Right lung (tissue), 5 donors: ENCODE measurements around the gene NR6A1. TPM values are rescaled to one million over a fixed set of nuclear protein-coding genes. Genes with fewer than 3 reads are reported as not detected.

Experiments
- DNase-seq, 2 donors: peaks; one replicate each; pipeline ENCODE4 v3.0.0-alpha.2; 2013
- polyA plus RNA-seq, 5 donors: library from polyadenylated mRNA; unstranded; fragments of 120-200 nt; gene quantifications; one replicate each; pipeline versions ENCODE4 v1.2.1 to v1.2.3, GENCODE V29; 2013; ENCODE audit warnings: inconsistent platforms in 1 of 5, low replicate concordance in 1 of 5; ENCODE audit not compliant: insufficient read length in 5 of 5, insufficient read depth in 1 of 5

The NR6A1 gene
- polyA plus RNA-seq, 5 donors = 1.3 to 2.5 (median 1.5) TPM

DNA sequence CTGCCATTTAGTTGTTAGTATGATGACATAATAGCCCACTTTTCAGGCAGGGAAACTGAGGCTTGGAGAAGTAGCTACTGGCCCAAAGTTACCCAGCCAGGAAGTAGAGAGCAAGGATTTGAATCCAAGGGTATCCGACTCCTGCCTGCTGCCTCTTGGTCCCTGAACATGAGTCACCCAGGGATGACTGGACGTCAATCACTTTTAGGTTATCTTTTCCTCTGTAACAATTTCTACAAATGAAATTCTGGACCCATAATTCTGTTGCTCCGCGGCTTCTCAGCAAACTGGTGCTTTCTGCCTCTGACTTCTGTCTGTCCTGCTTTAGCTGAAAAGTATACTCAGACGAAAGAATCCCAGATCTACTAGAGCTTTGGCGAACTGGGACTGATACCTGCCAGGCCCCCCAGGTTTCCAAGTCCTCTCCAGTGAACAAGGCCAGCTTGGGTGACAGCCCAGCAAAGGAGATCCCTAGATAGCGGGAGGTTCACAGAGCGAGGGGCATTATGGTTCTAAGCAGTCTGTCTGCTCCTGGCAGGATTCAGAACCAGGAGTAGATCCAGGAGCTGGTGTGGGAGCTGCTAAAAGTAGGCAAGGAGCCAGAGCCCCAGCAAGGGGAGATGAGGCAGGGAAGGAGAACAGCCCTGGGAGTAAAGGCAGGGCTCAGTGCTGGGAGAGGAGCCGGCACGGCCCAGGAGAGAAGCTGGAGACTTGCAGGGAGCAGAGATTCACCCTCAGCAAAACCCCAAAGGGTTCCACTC lies 26.4 kb upstream of the NR6A1 start:
- DNase-seq = no peak

DNA sequence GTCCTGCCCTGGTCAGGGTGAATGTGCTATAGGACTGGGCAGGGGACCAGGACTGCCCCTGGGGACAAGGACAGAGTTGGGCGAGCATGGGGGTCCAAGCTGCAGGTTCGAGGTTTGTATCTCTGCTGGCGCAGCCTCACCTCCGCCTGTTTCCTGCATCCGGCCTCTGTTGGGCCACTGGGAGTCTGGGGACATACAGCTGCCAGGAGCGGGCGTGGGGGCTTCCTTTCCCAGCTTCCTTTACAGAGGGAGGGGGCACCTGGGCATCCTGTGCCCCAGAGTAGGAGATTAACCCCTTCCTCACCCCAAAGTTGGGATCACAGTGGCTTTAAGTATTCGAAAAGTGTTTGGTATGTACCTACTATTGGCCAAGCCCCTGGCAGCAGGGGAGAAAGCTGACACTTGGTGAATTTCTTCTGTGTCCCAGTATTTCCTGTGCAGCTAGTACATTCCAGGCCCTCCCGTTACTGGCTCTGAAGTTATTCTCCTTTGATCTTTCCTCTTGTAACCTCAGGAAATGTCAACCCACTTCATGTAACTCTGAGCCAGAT lies 24.8 kb upstream of the NR6A1 start:
- no peak for DNase-seq

DNA sequence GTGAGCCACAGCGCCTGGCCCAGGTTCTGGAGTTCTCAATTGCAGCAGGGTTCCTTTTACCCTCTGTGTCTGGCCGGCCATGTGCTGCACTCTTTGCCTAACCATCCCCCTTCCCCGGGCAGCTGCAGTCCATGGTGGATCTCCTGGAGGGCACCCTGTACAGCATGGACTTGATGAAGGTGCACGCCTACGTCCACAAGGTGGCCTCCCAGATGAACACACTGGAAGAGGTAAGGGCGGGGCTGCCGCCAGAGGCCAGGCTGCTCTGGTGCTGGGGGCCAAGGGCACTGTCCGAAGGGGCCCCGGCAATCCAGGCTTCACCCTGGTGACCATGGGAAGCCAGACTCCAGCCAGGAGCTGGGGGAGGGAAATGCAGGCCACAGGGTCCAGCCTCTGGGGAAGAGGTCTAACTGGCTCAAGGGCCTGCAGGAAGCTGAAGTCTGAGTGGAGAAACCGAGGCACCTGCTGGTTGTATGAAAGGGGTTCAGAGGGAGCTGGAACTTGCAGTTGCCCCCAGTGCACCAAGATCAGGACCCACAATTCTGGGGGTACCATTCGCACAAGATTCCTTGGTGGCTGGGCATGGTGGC lies 23.9 kb upstream of the NR6A1 start:
- DNase-seq = no peak

DNA sequence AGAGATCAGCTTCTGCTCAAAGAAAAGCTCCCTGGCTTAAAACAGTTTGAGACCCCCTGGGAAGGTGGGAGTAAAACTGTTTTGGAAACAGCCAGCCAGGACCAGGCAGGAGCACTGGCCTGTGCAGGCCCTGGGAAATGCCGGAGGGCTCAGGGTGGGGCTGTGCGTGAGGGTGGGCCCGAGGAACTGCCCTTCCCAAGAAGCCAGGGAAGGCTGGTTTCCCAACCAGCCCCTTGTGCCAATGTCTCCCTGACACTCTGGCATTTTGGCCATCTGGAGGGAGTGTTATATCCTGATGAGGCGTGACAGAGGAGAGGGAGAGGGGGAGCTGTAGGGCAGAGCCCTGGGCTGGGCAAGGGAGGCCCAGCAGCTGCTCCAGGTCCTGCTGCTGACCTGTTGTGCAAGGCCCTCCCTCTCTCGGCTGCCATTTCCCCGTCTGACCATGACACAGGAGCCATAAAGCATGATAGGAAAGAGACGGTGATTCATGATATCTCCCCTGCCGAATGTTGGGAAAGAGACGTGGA lies 22.0 kb upstream of the NR6A1 start:
- peak; percentile 69 to 71 for DNase-seq

DNA sequence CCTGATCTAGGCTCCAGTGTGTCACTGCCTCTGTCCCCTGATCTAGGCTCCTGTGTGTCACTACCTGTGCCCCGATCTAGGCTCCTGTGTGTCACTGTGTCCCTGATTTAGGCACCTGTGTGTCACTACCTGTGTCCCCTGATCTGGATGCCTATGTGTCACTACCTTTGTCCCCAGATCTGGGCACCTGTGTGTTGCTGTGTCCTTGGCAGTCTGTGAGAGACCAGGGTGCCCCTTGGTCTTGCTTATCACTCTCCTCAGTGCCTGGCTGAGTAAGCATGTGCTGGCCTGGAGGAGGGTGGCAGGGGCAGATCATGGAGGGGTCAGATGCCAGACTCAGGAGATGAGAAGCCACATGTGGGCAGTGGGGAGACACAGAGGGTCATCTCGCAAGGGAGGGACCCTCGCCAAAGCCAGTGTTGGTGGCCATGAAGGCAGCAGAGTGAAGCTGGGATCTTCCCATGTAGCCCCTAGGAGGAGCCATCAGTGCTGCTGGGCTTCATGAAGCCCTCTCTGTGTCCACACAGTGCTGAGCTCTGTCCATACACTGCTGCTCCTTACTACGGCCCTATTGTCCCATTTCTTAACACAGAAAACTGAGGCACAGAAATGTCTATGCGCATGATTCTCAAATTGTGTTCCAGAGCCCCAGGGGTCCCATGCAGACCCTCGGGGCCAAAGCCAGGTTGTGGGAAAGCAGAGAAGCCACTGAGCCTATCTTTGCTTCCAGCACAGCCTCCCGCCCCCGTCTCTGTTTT lies 21.3 kb upstream of the NR6A1 start:
- no peak for DNase-seq

DNA sequence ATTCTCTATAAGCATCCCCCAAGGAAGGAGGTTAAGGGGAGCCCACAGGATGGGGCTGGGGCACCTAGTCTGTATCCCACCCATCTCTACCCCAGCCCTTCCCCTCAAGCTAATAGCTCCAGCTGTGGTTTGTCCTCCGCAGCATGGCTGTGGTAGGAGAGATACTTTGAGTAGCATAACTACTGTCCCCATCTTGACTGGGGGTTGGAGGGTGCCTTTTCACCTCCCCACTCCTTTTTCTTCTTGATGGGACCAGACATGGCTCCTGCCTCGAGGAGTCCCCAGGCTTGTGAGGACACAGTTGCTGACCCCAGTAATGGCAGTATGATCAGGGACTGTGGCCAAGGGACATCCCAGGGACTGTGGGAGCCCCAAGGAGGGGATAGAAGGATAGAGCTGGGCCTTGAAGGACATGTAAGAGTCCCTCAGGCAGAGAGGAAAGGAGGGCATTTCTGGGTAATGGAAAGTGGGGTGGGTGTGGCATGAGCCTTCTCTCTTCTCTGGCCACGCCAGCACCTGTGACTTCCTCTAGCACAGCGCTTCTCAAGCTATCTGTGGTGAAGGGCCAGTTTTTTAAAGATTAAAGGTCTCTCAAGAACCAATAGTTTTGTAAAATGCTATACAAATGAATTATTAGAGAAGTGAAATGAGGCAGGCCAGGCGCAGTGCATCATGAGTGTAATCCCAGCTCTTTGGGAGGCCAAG lies 19.8 kb upstream of the NR6A1 start:
- no peak for DNase-seq

DNA sequence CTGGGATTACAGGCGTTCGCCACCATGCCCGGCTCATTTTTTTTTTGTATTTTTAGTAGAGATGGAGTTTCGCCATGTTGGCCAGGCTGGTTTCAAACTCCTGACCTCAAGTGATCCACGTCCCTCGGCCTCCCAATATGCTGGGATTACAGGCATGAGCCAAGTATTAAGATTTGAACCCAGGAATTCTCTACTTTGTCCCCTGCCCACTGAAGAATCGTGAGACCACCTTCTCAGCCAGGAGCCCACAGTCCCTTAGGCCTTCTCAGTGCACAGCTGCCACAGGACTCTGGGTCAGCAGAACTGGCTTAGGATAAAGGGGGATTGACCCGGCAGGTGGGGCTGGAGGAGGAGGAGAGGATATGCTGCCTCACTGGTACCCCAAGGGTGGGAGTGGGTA lies 19.2 kb upstream of the NR6A1 start:
- no peak for DNase-seq

DNA sequence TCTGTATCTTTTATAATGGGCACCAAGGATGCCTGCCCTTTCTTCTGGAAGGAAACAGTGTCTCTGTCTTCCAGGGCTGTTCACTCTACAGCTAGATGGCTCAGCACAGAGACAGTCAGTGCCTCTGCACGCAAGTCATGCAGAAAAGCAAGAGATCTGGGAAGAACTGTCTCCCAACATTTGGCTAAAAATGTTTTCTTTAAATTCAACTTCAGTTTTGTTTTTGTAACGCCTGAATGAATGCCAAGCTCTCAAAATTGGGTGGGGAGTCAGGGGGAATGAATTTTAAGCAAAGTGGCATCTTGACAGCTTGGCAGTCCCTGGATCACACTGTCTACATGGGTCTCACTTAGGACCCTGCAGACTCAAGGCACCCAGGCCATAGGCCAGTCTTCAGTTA lies 18.4 kb upstream of the NR6A1 start:
- DNase-seq = no peak

DNA sequence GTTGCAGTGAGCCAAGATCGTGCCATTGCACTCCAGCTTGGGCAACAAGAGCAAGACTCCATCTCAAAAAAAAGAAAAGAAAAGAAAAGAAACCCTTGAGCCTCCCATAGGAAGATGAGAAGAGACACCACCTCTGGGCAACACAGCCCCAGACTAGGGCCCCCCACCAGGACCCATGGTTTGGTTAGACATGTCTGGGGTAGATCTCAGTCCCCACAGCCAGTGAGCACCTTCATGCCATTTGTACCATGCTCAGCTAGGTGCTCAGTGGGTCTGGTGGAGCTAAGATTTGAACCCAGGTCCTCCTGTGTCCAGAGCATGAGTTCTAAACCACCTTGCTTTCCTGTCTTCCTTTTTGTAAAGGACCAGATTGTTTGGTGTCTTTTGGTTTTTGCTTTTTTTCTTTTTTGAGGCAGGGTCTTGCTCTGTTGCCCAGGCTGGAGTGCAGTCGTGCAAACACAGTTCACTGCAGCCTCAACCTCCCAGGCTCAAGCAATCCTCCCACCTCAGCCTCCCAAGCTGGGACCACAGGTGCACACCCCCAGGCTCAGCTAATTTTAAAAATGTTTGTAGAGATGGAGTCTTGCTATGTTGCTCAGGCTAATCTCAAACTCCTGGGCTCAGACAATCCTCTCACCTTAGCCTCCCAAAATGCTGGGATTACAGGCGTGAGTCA lies 17.6 kb upstream of the NR6A1 start:
- DNase-seq = no peak

DNA sequence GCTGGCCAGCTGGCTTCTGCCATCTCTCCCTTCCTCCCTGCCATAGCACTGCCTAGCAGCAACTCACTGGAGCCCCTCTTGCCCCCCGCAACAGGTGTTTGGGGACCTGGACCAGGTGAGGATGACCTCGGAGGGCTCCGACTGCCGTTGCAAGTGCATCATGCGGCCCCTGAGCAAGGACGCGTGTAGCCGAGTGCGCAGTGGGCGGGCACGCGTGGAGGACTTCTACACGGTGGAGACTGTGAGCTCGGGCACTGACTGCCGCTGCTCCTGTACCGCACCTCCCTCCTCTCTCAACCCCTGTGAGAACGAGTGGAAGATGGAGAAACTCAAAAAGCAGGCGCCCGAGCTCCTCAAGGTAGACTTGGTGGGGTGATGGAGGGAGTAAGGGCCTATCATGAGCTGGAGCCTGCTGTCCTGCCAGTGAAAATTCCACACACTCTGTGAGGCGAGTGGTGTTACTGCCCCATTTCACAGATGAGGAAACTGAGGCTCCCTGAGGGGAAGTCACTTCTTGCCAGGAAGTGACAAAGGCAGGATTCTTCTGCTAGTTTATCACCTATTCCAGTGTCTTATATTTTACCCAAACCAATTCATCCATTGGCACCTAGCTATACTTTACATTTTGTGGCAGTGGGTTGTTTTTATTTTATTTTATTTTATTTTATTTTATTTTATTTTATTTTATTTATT lies 15.9 kb upstream of the NR6A1 start:
- no peak for DNase-seq

DNA sequence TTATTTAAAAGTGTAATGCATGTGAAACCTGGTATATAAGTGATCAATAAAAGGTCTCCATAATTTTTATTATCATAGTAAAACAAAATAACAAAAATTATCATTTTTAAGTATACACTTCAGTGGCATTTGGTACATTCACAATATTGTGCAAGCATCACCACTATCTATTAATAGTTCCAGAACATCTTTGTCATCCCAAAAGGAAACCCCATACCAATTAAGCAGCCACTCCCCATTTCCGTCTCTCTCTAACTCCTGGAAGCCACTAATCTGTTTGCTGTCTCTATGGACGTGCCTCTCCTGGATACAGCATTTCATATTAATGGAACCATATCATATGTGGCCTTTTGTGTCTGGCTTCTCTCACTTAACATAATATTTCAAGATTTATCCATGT lies 13.4 kb upstream of the NR6A1 start:
- DNase-seq = no peak

DNA sequence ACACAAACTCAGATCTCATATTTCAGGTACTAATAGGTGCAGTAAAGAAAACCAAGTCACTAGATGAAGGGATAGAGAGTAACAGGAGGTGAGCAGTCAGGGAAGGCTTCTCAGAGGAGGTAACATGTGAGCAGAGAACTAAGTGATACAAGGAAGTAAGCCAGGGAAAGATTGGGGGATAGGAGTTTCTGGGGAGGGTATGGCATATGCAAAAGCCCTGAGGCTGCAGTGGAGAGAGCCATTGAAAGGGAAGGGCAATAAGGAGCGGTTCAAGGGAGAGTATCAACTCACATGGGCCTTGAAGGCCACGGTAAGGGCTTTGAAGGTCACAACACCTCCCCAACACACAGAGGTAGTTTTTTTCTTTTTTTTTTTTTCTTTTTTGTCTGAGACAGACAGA lies 12.7 kb upstream of the NR6A1 start:
- no peak for DNase-seq

DNA sequence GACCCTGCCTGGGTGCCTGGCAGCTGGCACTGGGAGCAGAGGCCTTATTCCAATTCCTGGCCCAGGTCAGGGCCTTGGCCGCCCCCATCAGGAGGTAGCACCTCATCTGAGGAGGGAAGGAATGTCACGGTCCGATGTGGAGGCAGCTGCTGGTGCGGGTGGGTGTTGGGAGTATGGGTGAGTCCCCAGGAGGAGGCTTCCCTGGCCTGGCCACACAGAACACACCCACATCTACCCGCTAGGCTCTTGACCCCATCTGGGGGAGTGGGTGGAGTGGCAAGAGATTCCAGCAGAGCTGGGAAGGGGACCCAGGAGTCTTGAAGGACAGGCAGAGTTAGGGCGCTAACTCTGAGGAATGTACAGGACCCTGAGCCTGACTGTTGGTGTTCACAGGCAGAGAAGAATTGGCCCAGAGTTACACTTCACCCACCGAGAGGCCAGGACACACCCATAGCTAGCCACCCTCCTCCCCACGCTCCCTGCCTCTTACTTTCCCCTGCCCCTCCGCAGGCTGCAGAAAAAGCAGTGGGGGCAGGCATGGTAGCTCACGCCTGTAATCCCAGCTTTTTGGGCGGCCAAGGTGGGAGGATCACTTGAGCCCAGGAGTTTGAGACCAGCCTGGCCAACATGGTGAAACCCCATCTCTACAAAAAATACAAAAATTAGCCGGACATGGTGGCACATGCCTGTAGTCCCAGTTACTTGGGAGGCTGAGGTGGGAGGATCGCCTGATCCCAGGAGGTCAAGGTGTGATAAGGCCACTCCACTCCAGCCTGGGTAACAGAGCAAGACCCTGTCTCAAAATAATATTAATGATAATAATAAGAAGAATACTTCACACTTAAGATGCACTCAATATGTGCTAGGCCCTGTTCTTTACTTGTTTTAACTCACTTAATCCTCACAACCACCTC lies 11.8 kb upstream of the NR6A1 start:
- DNase-seq = no peak

DNA sequence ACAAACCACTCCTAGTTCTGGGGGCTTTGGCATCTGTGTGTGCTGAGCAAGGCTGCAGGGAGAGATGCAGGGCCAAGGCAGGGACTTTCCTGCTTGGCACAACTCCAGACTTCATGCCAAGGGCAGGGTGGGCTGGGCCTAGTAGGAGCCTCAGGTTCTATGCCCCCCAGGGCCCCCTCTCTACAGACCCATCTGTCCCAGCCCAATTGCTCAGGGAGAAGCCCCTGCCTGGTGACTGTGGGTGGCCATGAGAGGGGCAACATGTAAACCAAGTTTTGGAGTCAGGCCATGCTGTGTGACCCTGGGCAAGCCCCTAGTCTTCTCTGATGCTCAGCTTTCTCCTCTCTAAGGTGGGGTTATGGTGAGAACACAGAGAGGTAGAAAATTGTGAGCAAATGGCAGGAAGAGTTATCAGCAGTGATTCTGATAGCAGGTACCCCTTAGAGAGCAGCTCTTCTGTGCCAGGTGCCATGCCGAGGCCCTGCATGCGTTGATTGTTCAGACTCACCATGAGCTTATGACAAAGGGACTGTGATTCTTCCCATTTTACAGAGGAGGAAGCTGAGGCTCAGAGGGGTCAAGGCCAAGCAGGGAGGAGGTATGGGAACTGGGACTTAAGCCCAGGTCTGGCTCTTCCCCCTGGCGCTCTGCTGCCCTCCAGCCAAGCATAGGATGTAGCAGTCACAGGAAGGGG lies 11.0 kb upstream of the NR6A1 start:
- DNase-seq = no peak

DNA sequence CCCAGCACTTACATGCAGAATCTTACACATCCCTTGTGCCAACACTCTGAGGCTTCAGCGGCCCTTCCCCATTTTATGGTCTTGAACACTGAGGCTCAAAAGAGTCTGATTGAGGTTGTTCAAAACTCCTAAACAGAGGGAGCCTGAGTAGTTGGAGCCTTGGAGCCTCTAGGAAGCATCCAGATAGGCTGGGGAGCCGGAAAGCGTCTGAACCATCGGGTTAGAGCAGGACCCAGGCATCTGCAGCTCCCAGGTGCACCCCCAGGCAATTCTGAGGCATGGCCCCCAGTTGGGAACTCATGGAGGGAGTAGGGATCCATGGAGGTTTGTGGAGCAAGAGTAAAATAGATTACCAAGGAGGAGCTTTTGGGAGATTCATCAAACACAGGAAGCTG lies 9.6 kb upstream of the NR6A1 start:
- no peak for DNase-seq

DNA sequence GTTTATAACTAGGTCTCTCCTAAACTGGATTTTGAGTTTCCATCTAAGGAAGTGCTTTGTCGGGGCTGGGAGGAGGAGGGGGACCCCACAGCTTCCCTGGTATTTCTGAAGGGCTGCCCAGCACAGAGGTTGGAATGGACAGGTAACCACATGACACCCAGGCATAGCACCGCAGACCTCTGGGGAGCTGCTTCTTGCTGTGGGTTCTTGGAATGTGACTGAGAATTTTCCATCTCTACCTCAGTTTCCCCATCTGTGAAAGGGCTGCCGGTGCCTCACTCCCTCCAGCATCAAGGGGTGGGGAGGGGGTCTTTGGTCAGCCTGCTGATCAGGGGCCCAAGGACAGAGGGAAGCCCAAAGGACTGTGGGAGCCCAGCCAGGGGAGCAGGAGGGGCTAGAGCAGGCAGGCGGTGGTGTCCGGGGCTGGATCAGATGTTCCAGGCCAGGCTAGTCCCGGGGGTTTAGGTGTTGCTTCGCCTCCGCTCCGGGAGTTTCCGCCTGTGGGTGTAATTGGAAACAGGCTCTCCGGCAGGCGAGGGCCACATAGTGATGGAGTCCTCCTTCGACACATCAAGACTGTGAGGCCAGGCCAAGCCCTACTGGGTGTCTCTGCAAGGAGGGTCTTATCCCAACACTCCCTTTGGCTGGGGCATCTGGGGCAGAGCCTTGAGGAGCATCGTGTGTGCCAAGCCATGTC lies 9.1 kb upstream of the NR6A1 start:
- DNase-seq = no peak

DNA sequence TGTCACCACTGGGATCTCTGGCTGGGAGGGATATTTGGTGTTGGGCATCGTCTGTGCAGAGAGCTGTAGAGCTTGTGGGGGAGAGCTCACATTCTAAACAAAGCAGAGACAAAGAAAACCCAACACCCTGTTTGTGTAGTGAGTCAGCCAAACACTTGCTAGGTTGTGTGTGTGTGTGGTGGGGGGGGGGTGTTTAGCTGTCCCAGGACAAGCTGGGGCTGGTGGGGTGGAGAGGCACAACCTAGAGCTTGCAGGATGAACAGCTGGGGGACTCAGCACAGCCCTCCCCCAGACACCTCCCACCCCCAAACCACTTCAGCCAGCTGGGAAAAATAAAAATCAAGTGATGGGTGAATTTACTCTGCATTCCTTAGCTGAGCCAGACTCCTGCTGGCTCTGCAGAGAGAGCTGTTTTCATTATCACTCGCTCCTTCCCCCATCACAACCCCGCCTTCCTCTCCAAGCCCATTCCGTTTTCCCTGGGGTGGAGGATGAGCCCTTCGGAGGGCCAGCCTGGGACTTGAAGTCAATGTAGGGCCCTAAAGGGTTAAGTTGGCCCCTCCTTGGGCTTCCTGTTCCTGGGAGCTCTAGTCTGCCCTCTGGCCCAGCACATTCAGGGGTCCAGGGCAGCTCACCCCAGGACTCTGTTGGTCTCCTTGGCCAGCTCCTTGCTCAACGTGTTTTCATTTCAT lies 8.4 kb upstream of the NR6A1 start:
- peak in 1 of 2 donors; percentile 82 for DNase-seq
